Liver (tissue), 9 donors: ENCODE results near the gene RAG1. TPM values are rescaled to one million over a fixed set of nuclear protein-coding genes. Genes with fewer than 3 reads are reported as not detected.

Experiments
- DNase-seq: peaks from one replicate; pipeline ENCODE4 v3.0.0-alpha.2; 2017; ENCODE audit warnings: low spot score
- H3K27ac ChIP-seq, 2 donors: one replicate each; pipeline ENCODE4 v1.7.0; 2013; ENCODE audit warnings: inconsistent platforms in 2 of 2, low read length in 2 of 2, control low read depth in 1 of 2, low read depth in 1 of 2, mild to moderate bottlenecking in 1 of 2
- H3K27me3 ChIP-seq, 4 donors: one replicate each; pipeline versions ENCODE4 v1.6.1 to v1.7.0; 2013; ENCODE audit warnings: low read length in 3 of 4, inconsistent platforms in 1 of 4, mild to moderate bottlenecking in 1 of 4, moderate library complexity in 1 of 4; ENCODE audit not compliant: control insufficient read depth in 4 of 4, insufficient read depth in 4 of 4
- H3K36me3 ChIP-seq, 4 donors: one replicate each; pipeline versions ENCODE4 v1.6.1 to v1.7.0; 2013; ENCODE audit warnings: low read length in 3 of 4, mild to moderate bottlenecking in 3 of 4, low read depth in 1 of 4, moderate library complexity in 1 of 4; ENCODE audit not compliant: control insufficient read depth in 4 of 4, insufficient read depth in 3 of 4
- H3K4me1 ChIP-seq, 4 donors: one replicate each; pipeline versions ENCODE4 v1.6.1 to v1.7.0; 2013; ENCODE audit warnings: low read length in 3 of 4, mild to moderate bottlenecking in 3 of 4, moderate library complexity in 1 of 4; ENCODE audit not compliant: control insufficient read depth in 4 of 4, insufficient read depth in 4 of 4
- H3K4me3 ChIP-seq, 3 donors: one replicate each; pipeline versions ENCODE4 v1.6.1 to v1.7.0; 2013; ENCODE audit warnings: low read length in 3 of 3, control low read depth in 1 of 3, low read depth in 1 of 3, mild to moderate bottlenecking in 1 of 3
- H3K9ac ChIP-seq, 2 donors: one replicate each; pipeline ENCODE4 v1.7.0; 2013; ENCODE audit warnings: low read length in 2 of 2, mild to moderate bottlenecking in 2 of 2, moderate library complexity in 2 of 2, control low read depth in 1 of 2, low read depth in 1 of 2
- H3K9me3 ChIP-seq, 4 donors: one replicate each; pipeline versions ENCODE4 v1.6.1 to v1.7.0; 2013; ENCODE audit warnings: low read length in 3 of 4; ENCODE audit not compliant: control insufficient read depth in 4 of 4
- ATF3 ChIP-seq: IDR thresholded peaks from 2 replicates; pipeline ENCODE4 v1.6.1; 2016; ENCODE audit warnings: antibody characterized with exemption
- CTCF ChIP-seq: fragments of 150-350 bp; IDR thresholded peaks from 2 replicates; pipeline ENCODE4 v1.5.1; 2017; ENCODE audit warnings: improper control_type of control experiment, low read depth, low read length; ENCODE audit not compliant: missing input control
- EGR1 ChIP-seq, 2 donors: IDR thresholded peaks; 2 replicates each; pipeline ENCODE4 v1.6.1; 2016 to 2018; ENCODE audit warnings: antibody characterized with exemption in 2 of 2, low read depth in 2 of 2
- FOXA1 ChIP-seq: IDR thresholded peaks from 2 replicates; pipeline ENCODE4 v1.6.1; 2016; ENCODE audit warnings: antibody characterized with exemption
- FOXA2 ChIP-seq: IDR thresholded peaks from 2 replicates; pipeline ENCODE4 v1.6.1; 2016; ENCODE audit warnings: antibody characterized with exemption
- GABPA ChIP-seq, 2 donors: IDR thresholded peaks in 1 of 2; conservative IDR thresholded peaks in 1 of 2; 2 replicates each; pipeline ENCODE4 v1.6.1; 2016; ENCODE audit warnings: antibody characterized with exemption in 2 of 2, mild to moderate bottlenecking in 1 of 2, moderate library complexity in 1 of 2
- HNF4G ChIP-seq: IDR thresholded peaks from 2 replicates; pipeline ENCODE4 v1.6.1; 2016; ENCODE audit warnings: antibody characterized with exemption
- JUND ChIP-seq, 2 donors: IDR thresholded peaks; 2 replicates each; pipeline ENCODE4 v1.6.1; 2016; ENCODE audit warnings: antibody characterized with exemption in 2 of 2
- NR2F2 ChIP-seq: IDR thresholded peaks from 2 replicates; pipeline ENCODE4 v1.6.1; 2016; ENCODE audit warnings: antibody characterized with exemption
- RAD21 ChIP-seq, 2 donors: IDR thresholded peaks; 2 replicates each; pipeline ENCODE4 v1.6.1; 2016; ENCODE audit warnings: antibody characterized with exemption in 2 of 2, mild to moderate bottlenecking in 2 of 2
- REST ChIP-seq: IDR thresholded peaks from 2 replicates; pipeline ENCODE4 v1.6.1; 2016; ENCODE audit warnings: antibody characterized with exemption, mild to moderate bottlenecking
- RXRA ChIP-seq, 2 donors: IDR thresholded peaks; 2 replicates each; pipeline ENCODE4 v1.6.1; 2017 to 2018; ENCODE audit warnings: antibody characterized with exemption in 2 of 2, mild to moderate bottlenecking in 1 of 2
- TAF1 ChIP-seq: conservative IDR thresholded peaks from 2 replicates; pipeline ENCODE4 v1.6.1; 2016; ENCODE audit warnings: antibody characterized with exemption, mild to moderate bottlenecking
- YY1 ChIP-seq: IDR thresholded peaks from 2 replicates; pipeline ENCODE4 v1.6.1; 2016; ENCODE audit warnings: antibody characterized with exemption, mild to moderate bottlenecking
- ZBTB33 ChIP-seq: IDR thresholded peaks from 2 replicates; pipeline ENCODE4 v1.6.1; 2016; ENCODE audit warnings: antibody characterized with exemption
- WGBS: extraction: QIAGEN DNeasy Blood & Tissue Kit; methylation state at CpG from one replicate; pipeline ENCODE4 v1.1.7; 2013; 5-methylcytosine and 5-hydroxymethylcytosine counted together
- polyA plus RNA-seq, 2 donors: library from polyadenylated mRNA; stranded (reverse) in 1 of 2; unstranded in 1 of 2; fragments of 200-250 nt in 1 of 2; fragments of >200 nt in 1 of 2; fragmentation: Nextera tagmentation in 1 of 2; extraction: Ambion mirVana in 1 of 2; gene quantifications; one replicate each; pipeline versions ENCODE4 v1.2.1 to v1.2.3, GENCODE V29; 2013 to 2015
- total RNA-seq, 2 donors: library from RNA; depleted of rRNA; stranded (reverse); fragments of >200 nt; gene quantifications; one replicate each; pipeline ENCODE4 v1.2.3, GENCODE V29; 2014
- donor health status: healthy.
- donor health status: healthy.
- donor health status: healthy.
- donor health status: healthy.
- donor health status: healthy.

The RAG1 gene
- total and polyA plus RNA-seq, 4 donors, result 0.43 to 4.3 (median 0.93) TPM

- TF ChIP-seq REST (no peak), FOXA2 (no peak), ATF3 (no peak)
These were observed 55.7 kb downstream of the RAG1 start (continued) for GRCh38 chr11:36623494-36623893.

- H3K9ac ChIP-seq, result no peak overlapping the region
- no peaks in the 10 kb centered on the region for H3K36me3 ChIP-seq
- no peaks in the 10 kb centered on the region for H3K27me3 ChIP-seq
- H3K4me3 ChIP-seq, result no peak overlapping the region
- 87% methylated on average over 1 of the region's 1 CpG for WGBS
- H3K27ac ChIP-seq, result no peak overlapping the region
- no peak for DNase-seq
- no peaks in the 10 kb centered on the region for H3K9me3 ChIP-seq
- no peaks in the 10 kb centered on the region for H3K4me1 ChIP-seq
- TF ChIP-seq CTCF (no peak), FOXA2 (no peak), ATF3 (no peak), FOXA1 (no peak), NR2F2 (no peak), YY1 (no peak), RXRA (IDR thresholded peaks at IDR 0.05) (no peak), HNF4G (no peak), GABPA (IDR thresholded peaks at IDR 0.05 in 1 of 2, conservative IDR thresholded peaks at IDR 0.05 in 1 of 2) (no peak), RAD21 (IDR thresholded peaks at IDR 0.05) (no peak), JUND (IDR thresholded peaks at IDR 0.05) (no peak)
These were observed 59.2 kb downstream of the RAG1 start for GRCh38 chr11:36627006-36627405.

GRCh38 chr11:36627471-36627870, 59.7 kb downstream of the RAG1 start:
- H3K27ac ChIP-seq, result no peak overlapping the region
- H3K4me3 ChIP-seq, result no peak overlapping the region
- 93% methylated on average over 2 of the region's 2 CpGs for WGBS
- no peaks in the 10 kb centered on the region for H3K4me1 ChIP-seq
- H3K36me3 ChIP-seq, result no peaks in the 10 kb centered on the region
- no peaks in the 10 kb centered on the region for H3K9me3 ChIP-seq
- no peak for DNase-seq
- H3K27me3 ChIP-seq, result no peaks in the 10 kb centered on the region
- no peak overlapping the region for H3K9ac ChIP-seq
- TF ChIP-seq FOXA1, result no peak
- no peak for TF ChIP-seq RAD21 (IDR thresholded peaks at IDR 0.05)
- no peak for TF ChIP-seq JUND (IDR thresholded peaks at IDR 0.05)
- TF ChIP-seq EGR1 (IDR thresholded peaks at IDR 0.05; ENCODE audit: low read depth in 2 of 2), result no peak
- TF ChIP-seq HNF4G, result no peak
- no peak for TF ChIP-seq RXRA (IDR thresholded peaks at IDR 0.05)
- no peak for TF ChIP-seq GABPA (IDR thresholded peaks at IDR 0.05 in 1 of 2, conservative IDR thresholded peaks at IDR 0.05 in 1 of 2)
- TF ChIP-seq REST, result no peak
- no peak for TF ChIP-seq TAF1
- TF ChIP-seq ZBTB33, result no peak
- no peak for TF ChIP-seq CTCF
- TF ChIP-seq YY1, result no peak
